ENCODE measurements around the gene CCL2.

The CCL2 gene

DNA sequence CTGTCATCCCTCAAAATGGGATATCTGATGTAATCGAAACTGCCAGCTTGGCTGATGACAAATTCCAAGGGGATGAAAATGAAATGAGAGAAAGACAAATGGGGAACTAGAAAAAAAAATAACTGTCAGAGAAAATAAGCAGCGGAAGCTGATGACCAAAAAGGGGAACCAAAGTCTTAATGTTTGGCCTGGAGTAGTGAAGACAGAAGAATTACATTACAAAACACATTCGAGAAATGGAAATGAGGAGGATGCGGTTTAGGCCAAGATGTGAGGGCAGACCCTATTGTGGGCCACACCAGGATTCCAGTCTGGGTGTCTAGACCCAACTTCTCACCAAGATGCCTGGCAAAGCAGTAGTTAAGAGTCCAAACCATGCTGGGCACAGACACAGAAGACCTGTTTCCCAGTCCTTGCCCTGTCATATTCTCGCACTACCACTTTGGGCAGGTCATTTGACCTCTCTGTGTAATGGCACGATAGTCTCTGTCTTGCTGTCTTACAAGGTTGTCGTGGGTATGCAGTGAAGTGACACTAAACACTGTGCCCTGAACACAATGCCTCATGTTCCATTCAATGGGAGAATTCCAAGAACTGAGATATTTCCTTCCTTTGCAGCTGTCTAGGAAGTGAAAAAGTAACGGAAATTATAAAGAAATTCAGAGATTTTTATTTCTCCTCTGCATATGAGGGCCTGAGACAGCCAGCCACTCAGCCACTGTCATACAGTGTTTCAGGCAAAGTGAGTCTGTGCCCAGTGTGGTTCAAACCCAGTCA is 12.3 kb upstream of the CCL2 start:
- Histone ChIP-seq H3K9me3 (ENCODE audit: insufficient read depth, low read depth, low read length) (no peaks in the 10 kb centered on the region), H3K4me3 (ENCODE audit: low read length, poor library complexity, severe bottlenecking) (no peak overlapping the region), H3K36me3 (ENCODE audit: insufficient read depth, low read length) (no peaks in the 10 kb centered on the region), H2AFZ (ENCODE audit: low read length) (no peak overlapping the region), H3K4me1 (ENCODE audit: insufficient read depth, low read length, poor library complexity, severe bottlenecking) (peaks cover 3% of the 10 kb centered on the region), H3K9me2 (replicated peaks; ENCODE audit: low read depth, low read length) (no peaks in the 10 kb centered on the region), H3K4me2 (ENCODE audit: low read depth, low read length, poor library complexity, severe bottlenecking) (no peak overlapping the region), H3K9ac (ENCODE audit: low read depth, low read length, poor library complexity, severe bottlenecking) (no peak overlapping the region), H3K79me2 (ENCODE audit: insufficient read depth, low read length) (no peaks in the 10 kb centered on the region), H4K20me1 (ENCODE audit: insufficient read depth, low read length, poor library complexity, severe bottlenecking) (no peaks in the 10 kb centered on the region), H3F3A (ENCODE audit: low read depth) (no peaks in the 10 kb centered on the region), H3K27me3 (ENCODE audit: insufficient read depth, low read length, poor library complexity, severe bottlenecking) (no peaks in the 10 kb centered on the region)
- no peak for TF ChIP-seq EZH2phosphoT487 (IDR thresholded peaks at IDR 0.05; ENCODE audit: borderline replicate concordance)
- TF ChIP-seq, protein P1, sequence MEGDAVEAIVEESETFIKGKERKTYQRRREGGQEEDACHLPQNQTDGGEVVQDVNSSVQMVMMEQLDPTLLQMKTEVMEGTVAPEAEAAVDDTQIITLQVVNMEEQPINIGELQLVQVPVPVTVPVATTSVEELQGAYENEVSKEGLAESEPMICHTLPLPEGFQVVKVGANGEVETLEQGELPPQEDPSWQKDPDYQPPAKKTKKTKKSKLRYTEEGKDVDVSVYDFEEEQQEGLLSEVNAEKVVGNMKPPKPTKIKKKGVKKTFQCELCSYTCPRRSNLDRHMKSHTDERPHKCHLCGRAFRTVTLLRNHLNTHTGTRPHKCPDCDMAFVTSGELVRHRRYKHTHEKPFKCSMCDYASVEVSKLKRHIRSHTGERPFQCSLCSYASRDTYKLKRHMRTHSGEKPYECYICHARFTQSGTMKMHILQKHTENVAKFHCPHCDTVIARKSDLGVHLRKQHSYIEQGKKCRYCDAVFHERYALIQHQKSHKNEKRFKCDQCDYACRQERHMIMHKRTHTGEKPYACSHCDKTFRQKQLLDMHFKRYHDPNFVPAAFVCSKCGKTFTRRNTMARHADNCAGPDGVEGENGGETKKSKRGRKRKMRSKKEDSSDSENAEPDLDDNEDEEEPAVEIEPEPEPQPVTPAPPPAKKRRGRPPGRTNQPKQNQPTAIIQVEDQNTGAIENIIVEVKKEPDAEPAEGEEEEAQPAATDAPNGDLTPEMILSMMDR (conservative IDR thresholded peaks at IDR 0.05; ENCODE audit: low read length): no peak

GRCh38 chr17:34243364-34244320 is 11.4 kb upstream of the CCL2 start:
- H3K9me2 ChIP-seq (replicated peaks; ENCODE audit: low read depth, low read length): no peaks in the 10 kb centered on the region
- H3K79me2 ChIP-seq (ENCODE audit: insufficient read depth, low read length): no peaks in the 10 kb centered on the region
- no peak overlapping the region for H3K9ac ChIP-seq (ENCODE audit: low read depth, low read length, poor library complexity, severe bottlenecking)
- H4K20me1 ChIP-seq (ENCODE audit: insufficient read depth, low read length, poor library complexity, severe bottlenecking): no peaks in the 10 kb centered on the region
- H3K27me3 ChIP-seq (ENCODE audit: insufficient read depth, low read length, poor library complexity, severe bottlenecking): no peaks in the 10 kb centered on the region
- peaks cover 3% of the 10 kb centered on the region for H3K4me1 ChIP-seq (ENCODE audit: insufficient read depth, low read length, poor library complexity, severe bottlenecking)
- H3K9me3 ChIP-seq (ENCODE audit: insufficient read depth, low read depth, low read length): no peaks in the 10 kb centered on the region
- no peaks in the 10 kb centered on the region for H3K36me3 ChIP-seq (ENCODE audit: insufficient read depth, low read length)
- TF ChIP-seq, protein P1 (conservative IDR thresholded peaks at IDR 0.05; ENCODE audit: low read length): no peak
- TF ChIP-seq EZH2phosphoT487 (IDR thresholded peaks at IDR 0.05; ENCODE audit: borderline replicate concordance): no peak
- H2AFZ ChIP-seq (ENCODE audit: low read length): no peak overlapping the region
- no peak overlapping the region for H3K4me2 ChIP-seq (ENCODE audit: low read depth, low read length, poor library complexity, severe bottlenecking)
- no peaks in the 10 kb centered on the region for H3F3A ChIP-seq (ENCODE audit: low read depth)
- no peak overlapping the region for H3K4me3 ChIP-seq (ENCODE audit: low read length, poor library complexity, severe bottlenecking)

DNA sequence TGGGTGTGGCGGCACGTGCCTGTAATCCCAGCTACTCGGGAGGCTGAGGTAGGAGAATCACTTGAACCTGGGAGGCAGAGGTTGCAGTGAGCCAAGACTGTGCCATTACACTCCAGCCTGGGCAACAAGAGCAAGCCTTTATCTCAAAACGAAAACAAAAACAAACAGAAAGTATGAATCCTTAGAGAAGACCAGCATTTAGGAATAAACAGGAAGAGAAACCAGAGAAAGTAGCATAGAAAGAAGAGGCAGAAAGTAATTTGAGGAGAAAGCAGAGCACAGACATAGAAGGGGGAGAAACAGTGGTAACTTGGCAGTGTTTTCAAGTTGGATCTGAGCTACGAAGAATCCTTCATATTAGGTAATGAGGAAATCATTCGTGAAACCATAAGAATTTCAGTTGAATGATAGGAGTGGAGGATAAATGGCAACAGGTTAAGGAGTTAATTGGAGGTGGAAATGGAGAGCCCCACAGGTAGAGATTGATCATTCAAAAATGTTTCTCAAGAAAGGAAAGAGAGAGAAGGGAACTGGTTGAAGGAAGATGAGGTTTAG is 9.7 kb upstream of the CCL2 start:
- no peaks in the 10 kb centered on the region for H3K79me2 ChIP-seq (ENCODE audit: insufficient read depth, low read length)
- no peaks in the 10 kb centered on the region for H3K36me3 ChIP-seq (ENCODE audit: insufficient read depth, low read length)
- no peak overlapping the region for H2AFZ ChIP-seq (ENCODE audit: low read length)
- H3K27me3 ChIP-seq (ENCODE audit: insufficient read depth, low read length, poor library complexity, severe bottlenecking): no peaks in the 10 kb centered on the region
- TF ChIP-seq EZH2phosphoT487 (IDR thresholded peaks at IDR 0.05; ENCODE audit: borderline replicate concordance): no peak
- TF ChIP-seq, protein P1 (conservative IDR thresholded peaks at IDR 0.05; ENCODE audit: low read length): no peak
- no peaks in the 10 kb centered on the region for H3K9me3 ChIP-seq (ENCODE audit: insufficient read depth, low read depth, low read length)
- peaks cover 3% of the 10 kb centered on the region for H3K4me1 ChIP-seq (ENCODE audit: insufficient read depth, low read length, poor library complexity, severe bottlenecking)
- no peak overlapping the region for H3K4me3 ChIP-seq (ENCODE audit: low read length, poor library complexity, severe bottlenecking)
- no peaks in the 10 kb centered on the region for H3K9me2 ChIP-seq (replicated peaks; ENCODE audit: low read depth, low read length)
- H4K20me1 ChIP-seq (ENCODE audit: insufficient read depth, low read length, poor library complexity, severe bottlenecking): no peaks in the 10 kb centered on the region
- H3K4me2 ChIP-seq (ENCODE audit: low read depth, low read length, poor library complexity, severe bottlenecking): no peak overlapping the region
- H3K9ac ChIP-seq (ENCODE audit: low read depth, low read length, poor library complexity, severe bottlenecking): no peak overlapping the region
- no peaks in the 10 kb centered on the region for H3F3A ChIP-seq (ENCODE audit: low read depth)
